Measurements from ENCODE around the gene PLEKHA5.
"Not testable (repeated sequence)": the region's sequence is repeated elsewhere in the genome, so short reads cannot be mapped to it uniquely, and the experiment has no call there.

Gene PLEKHA5

DNA sequence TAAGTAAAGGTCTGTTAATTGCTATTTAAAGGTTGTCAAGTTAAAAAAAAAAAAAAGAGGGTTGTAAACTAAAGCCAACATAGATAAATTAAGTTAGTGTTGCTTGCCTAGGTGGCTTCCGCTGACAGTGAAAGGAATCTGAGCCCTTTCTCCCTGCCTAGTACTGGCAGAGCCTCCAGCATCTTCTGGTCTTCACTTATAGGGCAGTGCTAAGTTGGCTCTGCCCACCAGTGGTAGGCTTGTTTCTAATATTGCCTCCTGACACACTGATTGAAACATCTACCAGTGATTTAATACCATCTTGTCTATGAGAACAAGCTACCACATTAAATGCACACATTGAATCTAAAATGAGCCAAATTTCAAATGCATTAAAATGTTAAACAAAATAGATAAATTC, 39.7 kb downstream of the PLEKHA5 start:
- DNase-seq: no peak

- not testable (repeated sequence) for DNase-seq
Observed at GRCh38 chr12:19170286-19170685, 40.8 kb downstream of the PLEKHA5 start.

DNA sequence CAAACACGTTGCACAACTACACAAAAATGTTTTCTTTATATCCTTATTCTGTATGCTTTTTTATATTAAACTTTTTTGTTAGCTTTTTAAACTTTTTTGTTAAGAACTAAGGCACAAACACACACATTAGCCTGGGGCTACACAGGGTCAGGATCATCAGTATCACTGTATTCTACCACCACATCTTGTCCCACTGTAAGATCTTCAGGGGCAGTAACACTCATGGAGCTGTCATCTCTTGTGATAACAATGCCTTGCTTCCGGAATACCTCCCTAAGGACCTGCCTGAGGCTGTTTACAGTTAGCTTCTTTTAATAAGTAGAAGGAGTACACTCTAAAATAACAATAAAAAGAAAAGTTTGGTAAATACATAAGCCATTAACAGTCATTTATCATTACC, 42.2 kb downstream of the PLEKHA5 start:
- no peak for DNase-seq

DNA sequence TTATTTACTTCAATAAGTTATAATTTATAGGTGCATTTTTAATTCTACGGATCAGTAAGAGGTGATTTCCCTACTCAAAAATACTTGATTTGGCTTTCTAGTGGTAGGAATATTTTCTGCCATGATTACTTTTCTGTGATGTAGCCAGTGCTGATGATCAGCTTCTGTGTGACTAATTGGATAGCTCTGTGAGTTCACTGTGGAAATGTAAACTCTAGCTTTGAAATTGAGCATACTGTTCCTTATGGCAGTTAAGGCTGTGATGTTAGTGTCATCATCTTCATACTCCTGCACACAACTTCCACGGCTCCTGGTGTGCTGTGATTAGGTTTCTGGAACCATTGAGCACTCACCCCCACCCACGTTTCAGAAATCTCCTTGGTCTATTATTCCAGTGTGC, 48.2 kb downstream of the PLEKHA5 start:
- DNase-seq: no peak

- DNase-seq: no peak
Observed at GRCh38 chr12:19179986-19180385, 50.5 kb downstream of the PLEKHA5 start.

DNA sequence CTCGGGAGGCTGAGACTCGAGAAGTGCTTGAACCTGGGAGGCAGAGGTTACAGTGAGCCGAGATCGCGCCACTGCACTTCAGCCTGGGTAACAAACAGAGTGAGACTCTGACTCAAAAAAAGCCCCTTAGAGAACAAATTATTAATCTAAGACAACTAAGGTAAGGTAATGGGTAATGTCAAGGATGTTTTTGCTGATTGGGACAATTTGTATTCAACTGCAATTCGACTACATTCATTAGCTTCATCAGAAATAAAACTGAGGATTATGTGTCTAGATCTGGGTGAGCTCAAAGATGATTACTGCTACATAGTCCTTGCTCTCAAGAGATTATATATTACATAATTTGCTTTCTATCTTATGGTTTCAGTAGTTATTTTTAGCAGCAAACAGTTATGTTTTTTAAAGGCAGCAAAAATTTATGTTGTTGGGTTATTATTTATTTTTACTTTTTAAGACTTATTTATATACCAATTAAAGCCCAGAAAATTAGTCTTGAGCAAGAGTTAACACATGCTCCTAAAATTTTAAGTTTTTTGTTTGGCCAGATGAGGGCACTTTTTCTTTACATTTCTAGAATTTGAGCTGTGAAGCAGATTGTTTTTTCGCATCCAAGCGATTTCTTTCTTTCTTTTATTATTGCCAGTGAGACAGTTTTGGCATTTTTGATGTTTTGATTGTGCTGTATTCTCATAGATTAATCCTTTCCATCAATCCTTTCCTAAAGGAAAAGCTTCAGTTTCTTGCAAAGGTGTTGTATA, 52.3 kb downstream of the PLEKHA5 start:
- DNase-seq: no peak

- no peak for DNase-seq
Observed at GRCh38 chr12:19183121-19183838, 53.7 kb downstream of the PLEKHA5 start.

- no peak for DNase-seq
Observed at GRCh38 chr12:19185262-19185929, 55.9 kb downstream of the PLEKHA5 start.

- no peak for DNase-seq
Observed at GRCh38 chr12:19186722-19187661, 57.5 kb downstream of the PLEKHA5 start.

GRCh38 chr12:19189522-19189921, 60.0 kb downstream of the PLEKHA5 start:
- no peak for DNase-seq

- DNase-seq: no peak
Observed at GRCh38 chr12:19190292-19191031, 60.9 kb downstream of the PLEKHA5 start.

DNA sequence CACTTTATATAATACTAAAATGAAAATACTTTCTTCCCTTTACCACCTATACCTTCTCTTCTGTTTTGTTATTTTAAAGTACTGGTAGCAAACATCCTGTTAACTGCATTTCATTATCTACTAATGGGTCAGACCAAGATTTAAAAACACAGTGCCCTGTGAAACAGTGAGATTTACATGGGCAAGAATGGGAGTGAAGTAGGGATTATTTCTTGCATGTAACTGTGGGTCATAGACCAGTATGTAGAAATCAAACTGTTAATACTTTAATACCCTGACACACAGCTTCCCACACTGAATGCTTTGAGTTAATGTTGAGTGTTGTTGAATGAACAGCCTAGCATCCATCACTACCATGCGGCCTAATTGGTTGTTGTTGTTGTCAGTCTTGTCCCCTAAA, 61.6 kb downstream of the PLEKHA5 start:
- no peak for DNase-seq

GRCh38 chr12:19191563-19191962, 62.0 kb downstream of the PLEKHA5 start:
- no peak for DNase-seq

DNA sequence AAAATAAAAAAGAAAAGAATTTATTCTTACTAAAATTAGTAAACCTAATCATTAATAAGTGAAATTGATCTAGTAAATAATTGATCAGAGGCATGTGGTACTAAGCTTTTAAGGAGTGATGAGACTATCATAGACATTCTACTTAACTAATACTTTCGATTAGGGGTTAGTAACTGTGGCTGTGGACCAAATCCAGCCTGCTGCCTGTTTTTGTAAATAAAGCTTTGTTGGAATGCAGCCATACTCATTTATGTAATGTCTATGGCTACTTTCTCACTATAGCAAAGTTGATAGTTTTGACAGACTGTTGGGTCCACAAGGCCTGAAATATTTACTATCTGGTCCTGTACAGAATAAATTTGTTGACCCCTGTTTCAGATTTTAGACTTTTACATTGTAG, 63.2 kb downstream of the PLEKHA5 start:
- no peak for DNase-seq

GRCh38 chr12:19194963-19195362, 65.4 kb downstream of the PLEKHA5 start:
- DNase-seq: no peak

- DNase-seq: peak; percentile 9
Observed at GRCh38 chr12:19196959-19197630, 67.6 kb downstream of the PLEKHA5 start.

DNA sequence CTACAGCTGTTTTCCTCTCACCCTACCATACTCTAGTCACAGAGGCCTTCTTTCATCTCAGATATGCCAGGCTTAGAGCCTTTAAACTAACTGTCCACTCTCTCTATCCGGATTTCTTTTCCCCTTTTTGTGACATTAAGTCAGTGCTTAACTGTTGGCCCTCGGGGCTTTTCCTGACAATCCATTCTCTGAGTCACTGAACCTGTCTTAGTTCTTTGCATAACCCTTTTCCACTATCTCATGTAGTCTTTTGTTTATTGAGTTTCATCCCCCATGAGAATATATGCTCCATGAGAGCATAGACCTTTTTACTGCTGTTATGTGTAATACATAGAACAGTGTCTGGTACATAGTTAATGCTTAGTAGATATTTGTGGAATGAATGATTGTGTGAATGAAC, 68.7 kb downstream of the PLEKHA5 start:
- DNase-seq: no peak

GRCh38 chr12:19199332-19199731, 69.8 kb downstream of the PLEKHA5 start:
- DNase-seq: no peak

DNA sequence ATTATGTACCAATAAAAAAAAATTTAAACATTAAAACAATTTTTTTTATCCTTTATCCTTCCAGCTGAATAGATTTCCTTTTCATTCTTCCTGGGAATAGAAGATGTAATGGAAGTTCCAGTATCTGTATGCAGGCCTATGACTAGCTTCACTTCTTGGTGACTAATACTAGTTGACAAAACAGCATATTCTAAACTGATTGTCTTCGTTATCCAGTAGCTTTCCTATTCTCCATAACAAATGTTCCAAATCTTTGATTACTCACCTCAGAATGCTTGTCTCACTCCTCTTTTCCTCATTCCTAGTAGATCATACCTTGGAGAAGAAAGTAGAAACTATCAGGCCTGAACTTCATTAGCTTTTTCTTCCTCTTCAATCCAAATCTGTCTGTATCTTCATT, 70.7 kb downstream of the PLEKHA5 start:
- no peak for DNase-seq

DNA sequence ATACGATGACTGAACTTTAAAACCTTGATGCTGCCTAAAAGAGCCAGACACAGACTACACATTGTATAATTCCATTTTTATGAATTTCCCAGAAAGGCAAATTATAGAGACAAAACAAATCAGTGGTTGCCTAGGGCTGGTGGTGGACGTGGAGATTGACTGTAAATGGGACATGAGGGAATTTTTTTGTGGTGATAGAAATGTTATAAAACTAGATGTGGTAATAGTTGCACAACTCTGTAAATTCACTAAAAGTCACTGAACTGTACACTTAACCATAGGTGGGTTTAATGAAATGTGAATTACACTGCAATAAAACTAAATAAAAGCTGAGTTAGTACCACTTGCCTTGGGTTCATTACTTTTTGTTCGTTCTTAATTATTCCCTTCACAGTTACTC, 72.1 kb downstream of the PLEKHA5 start:
- no peak for DNase-seq

GRCh38 chr12:19203013-19203412, 73.5 kb downstream of the PLEKHA5 start:
- no peak for DNase-seq
